HEK293T (cell line): Measurements from ENCODE around the gene DDC.

Experiments used
- ARNT ChIP-seq: fragments of 450-650 bp; IDR thresholded peaks from 2 replicates; pipeline ENCODE4 v1.6.1; 2017; ENCODE audit warnings: mild to moderate bottlenecking
- BHLHE40 ChIP-seq: fragments of 450-650 bp; IDR thresholded peaks from 2 replicates; pipeline ENCODE4 v1.6.1; 2016; ENCODE audit warnings: mild to moderate bottlenecking, moderate library complexity, borderline replicate concordance
- ELF4 ChIP-seq: fragments of 450-650 bp; IDR thresholded peaks from 2 replicates; pipeline ENCODE4 v1.6.1; 2017; ENCODE audit warnings: antibody characterized with exemption
- FOXA1 ChIP-seq: fragments of 450-650 bp; IDR thresholded peaks from 2 replicates; pipeline ENCODE4 v1.6.1; 2016; ENCODE audit warnings: mild to moderate bottlenecking
- FOXK2 ChIP-seq: fragments of 450-650 bp; IDR thresholded peaks from 2 replicates; pipeline ENCODE4 v1.6.1; 2016; ENCODE audit warnings: mild to moderate bottlenecking
- FOXM1 ChIP-seq: fragments of 450-650 bp; IDR thresholded peaks from 2 replicates; pipeline ENCODE4 v1.6.1; 2017; ENCODE audit warnings: mild to moderate bottlenecking, borderline replicate concordance
- HDGF ChIP-seq: fragments of 450-650 bp; IDR thresholded peaks from 2 replicates; pipeline ENCODE4 v1.6.1; 2017; ENCODE audit warnings: antibody characterized with exemption, borderline replicate concordance
- NFRKB ChIP-seq: fragments of 450-650 bp; IDR thresholded peaks from 2 replicates; pipeline ENCODE4 v1.6.1; 2016; ENCODE audit warnings: mild to moderate bottlenecking, moderate library complexity
- PKNOX1 ChIP-seq: fragments of 450-650 bp; IDR thresholded peaks from 2 replicates; pipeline ENCODE4 v1.6.1; 2016
- SP1 ChIP-seq: fragments of 450-650 bp; IDR thresholded peaks from 2 replicates; pipeline ENCODE4 v1.6.1; 2017
- SUZ12 ChIP-seq: fragments of 450-650 bp; IDR thresholded peaks from 2 replicates; pipeline ENCODE4 v1.6.1; 2016; ENCODE audit warnings: mild to moderate bottlenecking
- TARDBP ChIP-seq: fragments of 450-650 bp; IDR thresholded peaks from 2 replicates; pipeline ENCODE4 v1.6.1; 2016

GRCh38 chr7:50497068-50497642 is 68.0 kb downstream of the DDC start:
- TF ChIP-seq BHLHE40, result no peak
- no peak for TF ChIP-seq FOXA1
- TF ChIP-seq SP1, result no peak
- no peak for TF ChIP-seq ELF4
- no peak for TF ChIP-seq PKNOX1
- no peak for TF ChIP-seq TARDBP
- TF ChIP-seq FOXK2, result no peak
- no peak for TF ChIP-seq NFRKB
- TF ChIP-seq FOXM1, result no peak
- TF ChIP-seq HDGF, result no peak
- no peak for TF ChIP-seq SUZ12
- TF ChIP-seq ARNT, result no peak
